Activated naive CD4-positive, alpha-beta T cell treated with anti-CD3 and anti-CD28 coated beads, Interleukin-2, amount 10 ng/mL, durations not matched to agents 7 days and 5 days (primary cell): ENCODE measurements around the gene ARID3B.

Source experiments
- CTCF ChIA-PET: fragments of 350-600 bp; sonication (Branson Sonifier 250); formaldehyde crosslinking; loops from one replicate; lab custom pipeline; 2021; ENCODE audit warnings: antibody characterized with exemption; lab: Charles Lee
- DNase-seq: peaks from one replicate; pipeline ENCODE4 v3.0.0-alpha.2; 2020
- H3K27ac Mint-ChIP-seq: one replicate; pipeline ENCODE4 v1.8.0; 2021; ENCODE audit warnings: mild to moderate bottlenecking, moderate library complexity, mixed read lengths
- H3K27me3 Mint-ChIP-seq: one replicate; pipeline ENCODE4 v1.8.0; 2021; ENCODE audit warnings: mild to moderate bottlenecking, mixed read lengths
- H3K36me3 Mint-ChIP-seq: one replicate; pipeline ENCODE4 v1.8.0; 2021; ENCODE audit warnings: mixed read lengths
- H3K4me1 Mint-ChIP-seq: one replicate; pipeline ENCODE4 v1.8.0; 2021; ENCODE audit warnings: mixed read lengths
- H3K4me3 Mint-ChIP-seq: one replicate; pipeline ENCODE4 v1.8.0; 2021; ENCODE audit warnings: mild to moderate bottlenecking, moderate library complexity, mixed read lengths
- H3K9me3 Mint-ChIP-seq: one replicate; pipeline ENCODE4 v1.8.0; 2021; ENCODE audit warnings: mixed read lengths

The ARID3B gene

GRCh38 chr15:74543043-74543422 is 2.0 kb downstream of the ARID3B start:
- H3K4me3 Mint-ChIP-seq = peak overlapping the region; percentile 93
- H3K27ac Mint-ChIP-seq = no peak overlapping the region
- H3K9me3 Mint-ChIP-seq = no peaks in the 10 kb centered on the region
- CTCF ChIA-PET = interaction anchor here (1.2 to 1.9 kb wide), 3 partner anchors 79 to 161 kb away, joined by 3 to 5 read pairs (median 3); no protein-coding TSS in a partner anchor
- no peak for DNase-seq
- peaks cover 54% of the 10 kb centered on the region for H3K36me3 Mint-ChIP-seq
- H3K27me3 Mint-ChIP-seq = no peaks in the 10 kb centered on the region
- H3K4me1 Mint-ChIP-seq = peaks cover 73% of the 10 kb centered on the region

GRCh38 chr15:74543583-74543982 is 2.6 kb downstream of the ARID3B start:
- peak; percentile 34 for DNase-seq
- Mint-ChIP-seq H3K9me3 (no peaks in the 10 kb centered on the region), H3K27me3 (no peaks in the 10 kb centered on the region), H3K27ac (peak overlapping the region; percentile 60), H3K4me3 (peak overlapping the region; percentile 93), H3K36me3 (peaks cover 59% of the 10 kb centered on the region), H3K4me1 (peaks cover 76% of the 10 kb centered on the region)
- CTCF ChIA-PET = no interaction called here

- no peaks in the 10 kb centered on the region for H3K9me3 Mint-ChIP-seq
- peaks cover 67% of the 10 kb centered on the region for H3K36me3 Mint-ChIP-seq
- DNase-seq = no peak
- peaks cover 77% of the 10 kb centered on the region for H3K4me1 Mint-ChIP-seq
- peak overlapping the region; percentile 88 for H3K27ac Mint-ChIP-seq
- peak overlapping the region; percentile 67 for H3K4me3 Mint-ChIP-seq
- no peaks in the 10 kb centered on the region for H3K27me3 Mint-ChIP-seq
- CTCF ChIA-PET = interaction anchor here (0.9 to 1.7 kb wide), 8 partner anchors 26 to 166 kb away, joined by 3 to 5 read pairs (median 4); no protein-coding TSS in a partner anchor
These were observed 4.1 kb downstream of the ARID3B start for GRCh38 chr15:74545086-74545485.

GRCh38 chr15:74545776-74546656 is 5.0 kb downstream of the ARID3B start:
- DNase-seq = peak; percentile 84
- no peaks in the 10 kb centered on the region for H3K9me3 Mint-ChIP-seq
- CTCF ChIA-PET = interaction anchor here (0.6 to 1.7 kb wide), 13 partner anchors 11 to 167 kb away, joined by 3 to 7 read pairs (median 4); no protein-coding TSS in a partner anchor

GRCh38 chr15:74547616-74548015 is 6.6 kb downstream of the ARID3B start:
- Mint-ChIP-seq H3K9me3 (no peaks in the 10 kb centered on the region), H3K27ac (no peak overlapping the region), H3K4me3 (no peak overlapping the region), H3K4me1 (peaks cover 82% of the 10 kb centered on the region), H3K27me3 (no peaks in the 10 kb centered on the region), H3K36me3 (peaks cover 74% of the 10 kb centered on the region)
- CTCF ChIA-PET = no interaction called here
- no peak for DNase-seq

More at GRCh38 chr15:74545776-74546656, 5.0 kb downstream of the ARID3B start:
- peak overlapping the region; percentile 88 for H3K27ac Mint-ChIP-seq
- H3K4me3 Mint-ChIP-seq = peak overlapping the region; percentile 67
- H3K27me3 Mint-ChIP-seq = no peaks in the 10 kb centered on the region
- peaks cover 70% of the 10 kb centered on the region for H3K36me3 Mint-ChIP-seq
- peaks cover 79% of the 10 kb centered on the region for H3K4me1 Mint-ChIP-seq

GRCh38 chr15:74548241-74548640 is 7.2 kb downstream of the ARID3B start:
- CTCF ChIA-PET = interaction anchor here (0.6 kb wide), 1 partner anchor 10 kb away, joined by 3 read pairs; no protein-coding TSS in a partner anchor
- Mint-ChIP-seq H3K27ac (no peak overlapping the region), H3K4me1 (peaks cover 82% of the 10 kb centered on the region), H3K27me3 (no peaks in the 10 kb centered on the region), H3K36me3 (peaks cover 79% of the 10 kb centered on the region), H3K9me3 (no peaks in the 10 kb centered on the region), H3K4me3 (no peak overlapping the region)
- no peak for DNase-seq

- no peak overlapping the region for H3K4me3 Mint-ChIP-seq
- H3K27ac Mint-ChIP-seq = no peak overlapping the region
- no peak for DNase-seq
- CTCF ChIA-PET = interaction anchor here (1.2 kb wide), 1 partner anchor 110 kb away, joined by 4 read pairs; no protein-coding TSS in a partner anchor
- H3K27me3 Mint-ChIP-seq = no peaks in the 10 kb centered on the region
- H3K4me1 Mint-ChIP-seq = peaks cover 80% of the 10 kb centered on the region
- H3K36me3 Mint-ChIP-seq = peaks cover 76% of the 10 kb centered on the region
- no peaks in the 10 kb centered on the region for H3K9me3 Mint-ChIP-seq
These were observed 8.8 kb downstream of the ARID3B start for GRCh38 chr15:74549816-74550215.

- Mint-ChIP-seq H3K27me3 (no peaks in the 10 kb centered on the region), H3K4me1 (peaks cover 73% of the 10 kb centered on the region), H3K9me3 (no peaks in the 10 kb centered on the region), H3K36me3 (peaks cover 65% of the 10 kb centered on the region), H3K27ac (no peak overlapping the region), H3K4me3 (no peak overlapping the region)
- CTCF ChIA-PET = no interaction called here
- DNase-seq = no peak
These were observed 10.7 kb downstream of the ARID3B start for GRCh38 chr15:74551714-74552113.

- H3K27ac Mint-ChIP-seq = peak overlapping the region; percentile 80
- peak overlapping the region; percentile 22 for H3K4me3 Mint-ChIP-seq
- CTCF ChIA-PET = interaction anchor here (0.9 to 1.4 kb wide), 2 partner anchors 11 to 82 kb away, joined by 3 read pairs; no protein-coding TSS in a partner anchor
- peak; percentile 40 for DNase-seq
- no peaks in the 10 kb centered on the region for H3K9me3 Mint-ChIP-seq
- peaks cover 64% of the 10 kb centered on the region for H3K4me1 Mint-ChIP-seq
- H3K27me3 Mint-ChIP-seq = no peaks in the 10 kb centered on the region
- H3K36me3 Mint-ChIP-seq = peaks cover 60% of the 10 kb centered on the region
These were observed 11.9 kb downstream of the ARID3B start for GRCh38 chr15:74552773-74553441.

- Mint-ChIP-seq H3K27me3 (no peaks in the 10 kb centered on the region), H3K36me3 (peaks cover 53% of the 10 kb centered on the region), H3K27ac (no peak overlapping the region), H3K4me3 (no peak overlapping the region), H3K9me3 (no peaks in the 10 kb centered on the region), H3K4me1 (peaks cover 63% of the 10 kb centered on the region)
- no peak for DNase-seq
- CTCF ChIA-PET = no interaction called here
These were observed 14.2 kb downstream of the ARID3B start for GRCh38 chr15:74555192-74555591.

- peaks cover 43% of the 10 kb centered on the region for H3K4me1 Mint-ChIP-seq
- no peaks in the 10 kb centered on the region for H3K27me3 Mint-ChIP-seq
- peaks cover 46% of the 10 kb centered on the region for H3K36me3 Mint-ChIP-seq
- DNase-seq = no peak
- no peak overlapping the region for H3K4me3 Mint-ChIP-seq
- H3K27ac Mint-ChIP-seq = no peak overlapping the region
- H3K9me3 Mint-ChIP-seq = no peaks in the 10 kb centered on the region
- CTCF ChIA-PET = interaction anchor here (1.0 kb wide), 1 partner anchor 13 kb away, joined by 3 read pairs; no protein-coding TSS in a partner anchor
These were observed 17.7 kb downstream of the ARID3B start for GRCh38 chr15:74558706-74559105.

GRCh38 chr15:74563442-74563841 is 22.4 kb downstream of the ARID3B start:
- peaks cover 45% of the 10 kb centered on the region for H3K4me1 Mint-ChIP-seq
- H3K4me3 Mint-ChIP-seq = no peak overlapping the region
- CTCF ChIA-PET = no interaction called here
- no peak for DNase-seq
- H3K36me3 Mint-ChIP-seq = peaks cover 57% of the 10 kb centered on the region
- H3K9me3 Mint-ChIP-seq = no peaks in the 10 kb centered on the region
- no peaks in the 10 kb centered on the region for H3K27me3 Mint-ChIP-seq
- H3K27ac Mint-ChIP-seq = no peak overlapping the region

GRCh38 chr15:74564182-74564581 is 23.2 kb downstream of the ARID3B start:
- CTCF ChIA-PET = no interaction called here
- DNase-seq = no peak

GRCh38 chr15:74565381-74566085 is 24.5 kb downstream of the ARID3B start:
- peaks cover 57% of the 10 kb centered on the region for H3K36me3 Mint-ChIP-seq
- no peaks in the 10 kb centered on the region for H3K27me3 Mint-ChIP-seq
- CTCF ChIA-PET = no interaction called here

More at GRCh38 chr15:74564182-74564581, 23.2 kb downstream of the ARID3B start:
- Mint-ChIP-seq H3K27me3 (no peaks in the 10 kb centered on the region), H3K27ac (no peak overlapping the region), H3K4me3 (no peak overlapping the region), H3K9me3 (no peaks in the 10 kb centered on the region), H3K4me1 (peaks cover 40% of the 10 kb centered on the region), H3K36me3 (peaks cover 51% of the 10 kb centered on the region)

More at GRCh38 chr15:74565381-74566085, 24.5 kb downstream of the ARID3B start:
- no peak for DNase-seq
- no peak overlapping the region for H3K4me3 Mint-ChIP-seq
- H3K27ac Mint-ChIP-seq = no peak overlapping the region
- H3K4me1 Mint-ChIP-seq = peaks cover 36% of the 10 kb centered on the region
- no peaks in the 10 kb centered on the region for H3K9me3 Mint-ChIP-seq
